HEK293 (cell line): ENCODE data around the gene SNTA1.

Experiments used
- CTCF ChIA-PET: fragments of 350-600 bp; formaldehyde crosslinking; extraction: SDS; loops from one replicate; lab custom pipeline; 2021; ENCODE audit warnings: antibody characterized with exemption; lab: Yijun Ruan, JAX
- POLR2A ChIA-PET: fragments of 300-600 bp; formaldehyde crosslinking; extraction: SDS; loops from one replicate; lab custom pipeline; 2020; ENCODE audit warnings: antibody characterized with exemption, inconsistent platforms; lab: Yijun Ruan, JAX
- H3K27ac ChIP-seq: fragments of 200-500 bp; sonication (Bioruptor generic); 2 replicates; pipeline ENCODE4 v1.5.1; 2014; ENCODE audit warnings: low read depth, low read length, control low read depth, inconsistent platforms; ENCODE audit errors: extremely low read depth
- H3K36me3 ChIP-seq, 2 experiments: fragments of 200-500 bp in 1 of 2; sonication (Bioruptor generic) in 1 of 2; 1 replicate in 1 of 2; 2 replicates in 1 of 2; pipeline ENCODE4 v1.5.1; 2014 to 2017; ENCODE audit warnings: inconsistent platforms in 2 of 2, low read length in 2 of 2; ENCODE audit not compliant: control insufficient read depth in 2 of 2, insufficient read depth in 1 of 2
- H3K4me1 ChIP-seq: fragments of 200-500 bp; sonication (Bioruptor generic); 2 replicates; pipeline ENCODE4 v1.5.1; 2014; ENCODE audit warnings: mild to moderate bottlenecking, low read length, inconsistent platforms; ENCODE audit not compliant: control insufficient read depth, insufficient read depth
- H3K4me3 ChIP-seq: 2 replicates; pipeline ENCODE4 v1.5.1; 2011; ENCODE audit warnings: low read depth, mild to moderate bottlenecking, control low read depth, low read length, moderate library complexity
- H3K9me3 ChIP-seq: fragments of 200-500 bp; sonication (Bioruptor generic); 2 replicates; pipeline ENCODE4 v1.5.1; 2014; ENCODE audit warnings: low read depth, low read length, inconsistent platforms; ENCODE audit not compliant: control insufficient read depth, insufficient read depth
- ATF2 ChIP-seq: fragments of 450-650 bp; formaldehyde crosslinking; IDR thresholded peaks from 2 replicates; pipeline ENCODE4 v1.5.1; 2016; ENCODE audit warnings: missing biosample characterization, missing genetic modification characterization, low read depth
- BCL6B ChIP-seq: fragments of 450-650 bp; formaldehyde crosslinking; IDR thresholded peaks from 2 replicates; pipeline ENCODE4 v1.5.1; 2017; ENCODE audit warnings: missing biosample characterization, missing genetic modification characterization
- EGR2 ChIP-seq: fragments of 450-650 bp; formaldehyde crosslinking; IDR thresholded peaks from 2 replicates; pipeline ENCODE4 v1.5.1; 2016; ENCODE audit warnings: low read depth, missing biosample characterization, missing genetic modification characterization
- OVOL3 ChIP-seq: fragments of 450-650 bp; formaldehyde crosslinking; IDR thresholded peaks from 2 replicates; pipeline ENCODE4 v1.5.1; 2016; ENCODE audit warnings: missing biosample characterization, missing genetic modification characterization
- ZBTB17 ChIP-seq: fragments of 450-650 bp; formaldehyde crosslinking; IDR thresholded peaks from 2 replicates; pipeline ENCODE4 v1.5.1; 2016; ENCODE audit warnings: missing biosample characterization, missing genetic modification characterization
- ZBTB20 ChIP-seq: fragments of 450-650 bp; formaldehyde crosslinking; IDR thresholded peaks from 2 replicates; pipeline ENCODE4 v1.5.1; 2016; ENCODE audit warnings: missing biosample characterization, missing genetic modification characterization
- ZFHX2 ChIP-seq: fragments of 450-650 bp; formaldehyde crosslinking; conservative IDR thresholded peaks from 2 replicates; pipeline ENCODE4 v1.5.1; 2016; ENCODE audit warnings: missing biosample characterization, missing genetic modification characterization
- ZNF10 ChIP-seq: fragments of 450-650 bp; formaldehyde crosslinking; IDR thresholded peaks from 2 replicates; pipeline ENCODE4 v1.5.1; 2017; ENCODE audit warnings: missing biosample characterization, missing genetic modification characterization
- ZNF140 ChIP-seq: fragments of 450-650 bp; formaldehyde crosslinking; IDR thresholded peaks from 2 replicates; pipeline ENCODE4 v1.5.1; 2016; ENCODE audit warnings: missing biosample characterization, missing genetic modification characterization
- ZNF223 ChIP-seq: fragments of 450-650 bp; formaldehyde crosslinking; IDR thresholded peaks from 2 replicates; pipeline ENCODE4 v1.5.1; 2016; ENCODE audit warnings: missing biosample characterization, missing genetic modification characterization
- ZNF335 ChIP-seq: fragments of 450-650 bp; formaldehyde crosslinking; conservative IDR thresholded peaks from 2 replicates; pipeline ENCODE4 v1.5.1; 2016; ENCODE audit warnings: missing biosample characterization, missing genetic modification characterization
- ZNF488 ChIP-seq: fragments of 450-650 bp; formaldehyde crosslinking; IDR thresholded peaks from 2 replicates; pipeline ENCODE4 v1.5.1; 2016; ENCODE audit warnings: missing biosample characterization, missing genetic modification characterization
- ZNF549 ChIP-seq: fragments of 450-650 bp; IDR thresholded peaks from 2 replicates; pipeline ENCODE4 v1.5.1; 2018; ENCODE audit warnings: missing biosample characterization, missing genetic modification characterization, mild to moderate bottlenecking, inconsistent platforms, moderate library complexity
- ZNF600 ChIP-seq: fragments of 450-650 bp; formaldehyde crosslinking; IDR thresholded peaks from 2 replicates; pipeline ENCODE4 v1.5.1; 2016; ENCODE audit warnings: missing biosample characterization, missing genetic modification characterization
- ZNF623 ChIP-seq: fragments of 450-650 bp; formaldehyde crosslinking; IDR thresholded peaks from 2 replicates; pipeline ENCODE4 v1.5.1; 2016; ENCODE audit warnings: missing biosample characterization, missing genetic modification characterization
- ZNF664 ChIP-seq: fragments of 450-650 bp; formaldehyde crosslinking; IDR thresholded peaks from 2 replicates; pipeline ENCODE4 v1.5.1; 2016; ENCODE audit warnings: missing biosample characterization, missing genetic modification characterization
- TF ChIP-seq, protein P1 (sequence below): fragments of 450-650 bp; formaldehyde crosslinking; IDR thresholded peaks from 2 replicates; pipeline ENCODE4 v1.5.1; 2016; ENCODE audit warnings: missing biosample characterization, missing genetic modification characterization
- TF ChIP-seq, protein P2 (sequence below): fragments of 450-650 bp; formaldehyde crosslinking; IDR thresholded peaks from 2 replicates; pipeline ENCODE4 v1.5.1; 2016; ENCODE audit warnings: missing biosample characterization, missing genetic modification characterization
- TF ChIP-seq, protein P3 (sequence below): fragments of 450-650 bp; IDR thresholded peaks from 2 replicates; pipeline ENCODE4 v1.5.1; 2018; ENCODE audit warnings: missing biosample characterization, missing genetic modification characterization
- TF ChIP-seq, protein P4 (sequence below): fragments of 450-650 bp; formaldehyde crosslinking; IDR thresholded peaks from 2 replicates; pipeline ENCODE4 v1.5.1; 2017; ENCODE audit warnings: missing biosample characterization, missing genetic modification characterization
- TF ChIP-seq, protein P5 (sequence below): sonication (generic); formaldehyde crosslinking; IDR thresholded peaks from 2 replicates; pipeline ENCODE4 v1.8.1; 2022; ENCODE audit warnings: mild to moderate bottlenecking, moderate library complexity, missing genetic modification reagents

SNTA1 gene

GRCh38 chr20:33442136-33443005, 1.2 kb downstream of the SNTA1 start (continued):
- 0 out of 2 replicates have a peak, but pooled peaks have one; percentile 21 for TF ChIP-seq ZNF664
- TF ChIP-seq, protein P1, sequence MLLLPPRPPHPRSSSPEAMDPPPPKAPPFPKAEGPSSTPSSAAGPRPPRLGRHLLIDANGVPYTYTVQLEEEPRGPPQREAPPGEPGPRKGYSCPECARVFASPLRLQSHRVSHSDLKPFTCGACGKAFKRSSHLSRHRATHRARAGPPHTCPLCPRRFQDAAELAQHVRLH (tag by site-specific recombination): no peak
- no peak for TF ChIP-seq ZNF488 (tag by site-specific recombination)
- no peak for TF ChIP-seq ZNF600 (tag by site-specific recombination)
- TF ChIP-seq ZNF223 (tag by site-specific recombination): 0 out of 2 replicates have a peak, but pooled peaks have one; percentile 24
- peak; percentile 92 for TF ChIP-seq ZNF335 (tag by site-specific recombination)
- TF ChIP-seq ZBTB20 (tag by site-specific recombination): peak; percentile 75; the same call in 1 of the 2 replicates
- no peak for TF ChIP-seq ZNF549 (tag by site-specific recombination)
- TF ChIP-seq EGR2 (tag by site-specific recombination): no peak
- no peak for TF ChIP-seq ATF2
- TF ChIP-seq ZNF10 (tag by site-specific recombination): no peak
- no peak for TF ChIP-seq BCL6B (tag by site-specific recombination)
- TF ChIP-seq OVOL3 (tag by site-specific recombination): no peak

- H3K9me3 ChIP-seq: no peaks in the 10 kb centered on the region
- no peak overlapping the region for H3K4me3 ChIP-seq
- H3K36me3 ChIP-seq: peaks cover 0 to 8% of the 10 kb centered on the region in 2 experiments; a peak in 2 of 3 replicates
- CTCF ChIA-PET: interaction anchor here (1.0 kb wide), 1 partner anchor 212 kb away, joined by 3 read pairs; no protein-coding TSS in a partner anchor
- no peak overlapping the region for H3K27ac ChIP-seq
- POLR2A ChIA-PET: interaction anchor here (0.5 to 1.5 kb wide), 2 partner anchors 8 to 40 kb away, joined by 3 to 6 read pairs; partner anchors contain the start of gene CDK5RAP1
- no peaks in the 10 kb centered on the region; the same call in 1 of the 2 replicates for H3K4me1 ChIP-seq
- TF ChIP-seq, protein P2, sequence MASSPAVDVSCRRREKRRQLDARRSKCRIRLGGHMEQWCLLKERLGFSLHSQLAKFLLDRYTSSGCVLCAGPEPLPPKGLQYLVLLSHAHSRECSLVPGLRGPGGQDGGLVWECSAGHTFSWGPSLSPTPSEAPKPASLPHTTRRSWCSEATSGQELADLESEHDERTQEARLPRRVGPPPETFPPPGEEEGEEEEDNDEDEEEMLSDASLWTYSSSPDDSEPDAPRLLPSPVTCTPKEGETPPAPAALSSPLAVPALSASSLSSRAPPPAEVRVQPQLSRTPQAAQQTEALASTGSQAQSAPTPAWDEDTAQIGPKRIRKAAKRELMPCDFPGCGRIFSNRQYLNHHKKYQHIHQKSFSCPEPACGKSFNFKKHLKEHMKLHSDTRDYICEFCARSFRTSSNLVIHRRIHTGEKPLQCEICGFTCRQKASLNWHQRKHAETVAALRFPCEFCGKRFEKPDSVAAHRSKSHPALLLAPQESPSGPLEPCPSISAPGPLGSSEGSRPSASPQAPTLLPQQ (tag by site-specific recombination): no peak
- TF ChIP-seq ZFHX2 (tag by site-specific recombination) (peak; percentile 40), BCL6B (tag by site-specific recombination) (no peak), ZNF623 (tag by site-specific recombination) (no peak), ZBTB17 (peak; percentile 59), ZNF140 (no peak), EGR2 (tag by site-specific recombination) (peak; percentile 55)
- TF ChIP-seq, protein P3, sequence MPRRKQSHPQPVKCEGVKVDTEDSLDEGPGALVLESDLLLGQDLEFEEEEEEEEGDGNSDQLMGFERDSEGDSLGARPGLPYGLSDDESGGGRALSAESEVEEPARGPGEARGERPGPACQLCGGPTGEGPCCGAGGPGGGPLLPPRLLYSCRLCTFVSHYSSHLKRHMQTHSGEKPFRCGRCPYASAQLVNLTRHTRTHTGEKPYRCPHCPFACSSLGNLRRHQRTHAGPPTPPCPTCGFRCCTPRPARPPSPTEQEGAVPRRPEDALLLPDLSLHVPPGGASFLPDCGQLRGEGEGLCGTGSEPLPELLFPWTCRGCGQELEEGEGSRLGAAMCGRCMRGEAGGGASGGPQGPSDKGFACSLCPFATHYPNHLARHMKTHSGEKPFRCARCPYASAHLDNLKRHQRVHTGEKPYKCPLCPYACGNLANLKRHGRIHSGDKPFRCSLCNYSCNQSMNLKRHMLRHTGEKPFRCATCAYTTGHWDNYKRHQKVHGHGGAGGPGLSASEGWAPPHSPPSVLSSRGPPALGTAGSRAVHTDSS (tag by site-specific recombination): no peak
- TF ChIP-seq, protein P4, sequence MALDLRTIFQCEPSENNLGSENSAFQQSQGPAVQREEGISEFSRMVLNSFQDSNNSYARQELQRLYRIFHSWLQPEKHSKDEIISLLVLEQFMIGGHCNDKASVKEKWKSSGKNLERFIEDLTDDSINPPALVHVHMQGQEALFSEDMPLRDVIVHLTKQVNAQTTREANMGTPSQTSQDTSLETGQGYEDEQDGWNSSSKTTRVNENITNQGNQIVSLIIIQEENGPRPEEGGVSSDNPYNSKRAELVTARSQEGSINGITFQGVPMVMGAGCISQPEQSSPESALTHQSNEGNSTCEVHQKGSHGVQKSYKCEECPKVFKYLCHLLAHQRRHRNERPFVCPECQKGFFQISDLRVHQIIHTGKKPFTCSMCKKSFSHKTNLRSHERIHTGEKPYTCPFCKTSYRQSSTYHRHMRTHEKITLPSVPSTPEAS (tag by site-specific recombination): no peak
- TF ChIP-seq, protein P5, sequence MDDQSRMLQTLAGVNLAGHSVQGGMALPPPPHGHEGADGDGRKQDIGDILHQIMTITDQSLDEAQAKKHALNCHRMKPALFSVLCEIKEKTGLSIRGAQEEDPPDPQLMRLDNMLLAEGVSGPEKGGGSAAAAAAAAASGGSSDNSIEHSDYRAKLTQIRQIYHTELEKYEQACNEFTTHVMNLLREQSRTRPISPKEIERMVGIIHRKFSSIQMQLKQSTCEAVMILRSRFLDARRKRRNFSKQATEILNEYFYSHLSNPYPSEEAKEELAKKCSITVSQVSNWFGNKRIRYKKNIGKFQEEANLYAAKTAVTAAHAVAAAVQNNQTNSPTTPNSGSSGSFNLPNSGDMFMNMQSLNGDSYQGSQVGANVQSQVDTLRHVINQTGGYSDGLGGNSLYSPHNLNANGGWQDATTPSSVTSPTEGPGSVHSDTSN (CRISPR knock-in tag): no peak
Measured at GRCh38 chr20:33441142-33441955, 2.2 kb downstream of the SNTA1 start.
